ENCODE measurements around the gene GJD2.

GRCh38 chr15:34799149-34800101, 44.6 kb upstream of the GJD2 start:
- no peak for TF ChIP-seq CTCF (tag by site-specific recombination; IDR thresholded peaks at IDR 0.05)
- TF ChIP-seq ZNF785 (tag by site-specific recombination; IDR thresholded peaks at IDR 0.05) = no peak

All from HEK293 (cell line).